Activated CD8-positive, alpha-beta T cell treated with anti-CD3 and anti-CD28 coated beads, Interleukin-2, amount 10 ng/mL, durations not matched to agents 7 days and 5 days (primary cell): ENCODE data around the gene TNFSF8. TPM values are rescaled to one million over a fixed set of nuclear protein-coding genes. Genes with fewer than 3 reads are reported as not detected.

Experiments used
- ATAC-seq: fragments of 150-1000 bp; cut with Tn5 transposase; one replicate; pipeline ENCODE4 v1.10.0; 2021; ENCODE audit warnings: moderate library complexity
- CTCF ChIA-PET: fragments of 350-600 bp; sonication (Branson Sonifier 250); formaldehyde crosslinking; loops from one replicate; lab custom pipeline; 2021; ENCODE audit warnings: antibody characterized with exemption; lab: Charles Lee
- POLR2A ChIA-PET: fragments of 350-600 bp; sonication (Branson Sonifier 250); formaldehyde crosslinking; loops from one replicate; lab custom pipeline; 2021; ENCODE audit warnings: antibody characterized with exemption; lab: Charles Lee
- DNase-seq: peaks from one replicate; pipeline ENCODE4 v3.0.0-alpha.2; 2020
- H3K27ac Mint-ChIP-seq: one replicate; pipeline ENCODE4 v1.8.0; 2021; ENCODE audit warnings: mild to moderate bottlenecking, mixed read lengths
- H3K27me3 Mint-ChIP-seq: one replicate; pipeline ENCODE4 v1.8.0; 2021; ENCODE audit warnings: low read depth, mixed read lengths
- H3K36me3 Mint-ChIP-seq: one replicate; pipeline ENCODE4 v1.8.0; 2021; ENCODE audit warnings: low read depth, mixed read lengths
- H3K4me1 Mint-ChIP-seq: one replicate; pipeline ENCODE4 v1.8.0; 2021; ENCODE audit warnings: low read depth, mixed read lengths
- H3K4me3 Mint-ChIP-seq: one replicate; pipeline ENCODE4 v1.8.0; 2021; ENCODE audit warnings: mild to moderate bottlenecking, mixed read lengths
- H3K9me3 Mint-ChIP-seq: one replicate; pipeline ENCODE4 v1.8.0; 2022; ENCODE audit warnings: mixed read lengths; ENCODE audit not compliant: insufficient read depth
- total RNA-seq, 2 experiments: library from RNA; stranded (reverse); gene quantifications; one replicate each; pipeline ENCODE4 v1.2.3, GENCODE V29; 2021

Gene TNFSF8, protein sequence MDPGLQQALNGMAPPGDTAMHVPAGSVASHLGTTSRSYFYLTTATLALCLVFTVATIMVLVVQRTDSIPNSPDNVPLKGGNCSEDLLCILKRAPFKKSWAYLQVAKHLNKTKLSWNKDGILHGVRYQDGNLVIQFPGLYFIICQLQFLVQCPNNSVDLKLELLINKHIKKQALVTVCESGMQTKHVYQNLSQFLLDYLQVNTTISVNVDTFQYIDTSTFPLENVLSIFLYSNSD
- 10 to 100 TPM; 52.6 to 55.3 TPM for total RNA-seq

DNA sequence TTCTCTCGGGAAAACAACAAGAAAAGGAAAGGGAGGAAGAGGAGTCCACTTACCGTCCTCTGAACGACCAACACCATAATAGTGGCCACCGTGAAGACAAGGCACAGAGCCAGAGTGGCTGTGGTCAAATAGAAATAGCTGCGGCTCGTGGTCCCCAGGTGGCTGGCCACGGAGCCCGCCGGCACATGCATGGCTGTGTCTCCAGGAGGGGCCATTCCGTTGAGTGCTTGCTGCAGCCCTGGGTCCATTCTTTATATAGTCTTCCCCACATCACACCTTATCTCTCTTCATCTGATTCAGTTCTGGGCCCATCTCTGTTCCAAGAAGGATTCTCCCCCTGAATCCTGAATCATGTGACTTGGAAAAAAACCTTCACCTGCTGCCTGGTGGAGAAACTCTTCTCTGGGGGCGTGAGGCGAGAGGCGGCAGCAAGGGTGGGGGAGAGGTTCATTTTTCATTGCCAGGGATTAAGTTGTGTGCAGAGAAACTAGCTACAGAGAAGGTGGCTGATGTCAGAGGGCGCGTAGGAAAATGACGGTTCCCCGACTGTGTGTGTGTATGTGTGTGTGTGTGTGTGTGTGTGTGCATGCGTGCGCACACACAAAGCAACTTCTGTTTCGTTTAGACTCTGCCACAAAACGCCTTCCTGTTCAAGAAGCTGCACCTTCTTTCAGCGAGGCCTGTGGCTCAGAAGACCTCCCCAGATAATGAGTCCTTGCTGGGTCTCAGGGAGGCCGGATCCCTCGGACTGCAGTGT, at the start of gene TNFSF8:
TSS of gene TNFSF8 (minus strand) at position 536 of the 757 bp plus-strand sequence. CDS start at position 248, 288 bp downstream.
- H3K4me3 Mint-ChIP-seq = peak within 1 kb of the TSS; percentile 99
- peaks cover 52% of the 10 kb centered on the region for H3K36me3 Mint-ChIP-seq
- ChIA-PET CTCF (interaction anchor here (0.7 to 5.7 kb wide), 17 partner anchors 9 to 443 kb away, joined by 3 to 114 read pairs (median 4); partner anchors contain the start of gene TEX48), POLR2A (interaction anchor here (0.6 to 4.3 kb wide), 31 partner anchors 9 to 338 kb away, joined by 3 to 90 read pairs (median 4); no protein-coding TSS in a partner anchor)
- H3K27me3 Mint-ChIP-seq = no peaks in the 10 kb centered on the region
- H3K4me1 Mint-ChIP-seq = peaks cover 54% of the 10 kb centered on the region
- DNase-seq (peak; percentile 90), ATAC-seq (peak; percentile 68)
- peak within 1 kb of the TSS; percentile 99 for H3K27ac Mint-ChIP-seq
- no peaks in the 10 kb centered on the region for H3K9me3 Mint-ChIP-seq

DNA sequence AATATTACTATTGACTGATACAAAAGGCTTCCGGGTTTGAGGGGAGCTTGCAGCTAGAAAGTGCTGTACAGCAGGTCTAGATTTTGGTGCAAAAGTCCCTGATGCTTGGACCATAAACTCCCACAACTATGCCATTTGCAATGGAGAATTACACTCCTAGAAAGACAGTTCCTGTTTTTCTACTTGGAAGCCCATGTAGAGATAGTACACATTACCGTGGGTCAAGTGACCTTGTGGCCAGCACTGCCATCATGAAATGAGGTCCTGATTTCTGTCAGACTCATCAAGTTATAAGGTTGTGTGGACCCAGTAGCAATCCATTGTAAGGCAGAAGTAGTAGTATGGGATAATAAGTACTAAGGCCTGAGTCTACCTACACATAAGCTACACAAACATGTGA, 42.8 kb upstream of the TNFSF8 start:
- H3K27me3 Mint-ChIP-seq = no peaks in the 10 kb centered on the region
- H3K4me1 Mint-ChIP-seq = peaks cover 16% of the 10 kb centered on the region
- DNase-seq = no peak
- H3K4me3 Mint-ChIP-seq = no peak overlapping the region
- no peak overlapping the region for H3K27ac Mint-ChIP-seq
- peaks cover 28% of the 10 kb centered on the region for H3K36me3 Mint-ChIP-seq
- H3K9me3 Mint-ChIP-seq = no peaks in the 10 kb centered on the region
- CTCF ChIA-PET = no interaction called here
- ATAC-seq = no peak
- POLR2A ChIA-PET = interaction anchor here (0.9 kb wide), 1 partner anchor 44 kb away, joined by 3 read pairs; no protein-coding TSS in a partner anchor

GRCh38 chr9:114972510-114973136, 42.2 kb upstream of the TNFSF8 start:
- H3K27ac Mint-ChIP-seq = no peak overlapping the region
- H3K36me3 Mint-ChIP-seq = peaks cover 29% of the 10 kb centered on the region
- no peaks in the 10 kb centered on the region for H3K9me3 Mint-ChIP-seq
- ATAC-seq = no peak
- ChIA-PET POLR2A (no interaction called here), CTCF (interaction anchor here (1.2 to 1.9 kb wide), 2 partner anchors 11 to 17 kb away, joined by 3 to 6 read pairs; no protein-coding TSS in a partner anchor)
- DNase-seq = no peak
- no peak overlapping the region for H3K4me3 Mint-ChIP-seq
- no peaks in the 10 kb centered on the region for H3K27me3 Mint-ChIP-seq
- peaks cover 22% of the 10 kb centered on the region for H3K4me1 Mint-ChIP-seq

- no peaks in the 10 kb centered on the region for H3K27me3 Mint-ChIP-seq
- H3K36me3 Mint-ChIP-seq = peaks cover 28% of the 10 kb centered on the region
- no peak overlapping the region for H3K4me3 Mint-ChIP-seq
- CTCF ChIA-PET = interaction anchor here (0.8 to 3.6 kb wide), 4 partner anchors 9 to 46 kb away, joined by 3 to 12 read pairs (median 3); no protein-coding TSS in a partner anchor
- peaks cover 27% of the 10 kb centered on the region for H3K4me1 Mint-ChIP-seq
- POLR2A ChIA-PET = interaction anchor here (1.2 kb wide), 1 partner anchor 20 kb away, joined by 4 read pairs; no protein-coding TSS in a partner anchor
- DNase-seq = no peak
- no peak for ATAC-seq
- no peak overlapping the region for H3K27ac Mint-ChIP-seq
- H3K9me3 Mint-ChIP-seq = peaks cover 6% of the 10 kb centered on the region
These were observed 38.9 kb upstream of the TNFSF8 start for GRCh38 chr9:114969269-114969668.

GRCh38 chr9:114968671-114969070, 38.3 kb upstream of the TNFSF8 start:
- POLR2A ChIA-PET = interaction anchor here (0.5 to 1.2 kb wide), 2 partner anchors 21 to 458 kb away, joined by 3 to 4 read pairs; no protein-coding TSS in a partner anchor
- Mint-ChIP-seq H3K4me3 (no peak overlapping the region), H3K9me3 (peaks cover 6% of the 10 kb centered on the region), H3K36me3 (peaks cover 28% of the 10 kb centered on the region), H3K4me1 (peaks cover 27% of the 10 kb centered on the region), H3K27me3 (no peaks in the 10 kb centered on the region), H3K27ac (no peak overlapping the region)
- ATAC-seq = peak; percentile 51
- CTCF ChIA-PET = interaction anchor here (0.8 to 3.6 kb wide), 3 partner anchors 10 to 46 kb away, joined by 3 to 12 read pairs (median 3); no protein-coding TSS in a partner anchor
- DNase-seq = no peak

- ATAC-seq (no peak), DNase-seq (no peak)
- Mint-ChIP-seq H3K4me3 (no peak overlapping the region), H3K4me1 (peaks cover 30% of the 10 kb centered on the region), H3K36me3 (peaks cover 48% of the 10 kb centered on the region), H3K27ac (no peak overlapping the region), H3K9me3 (peaks cover 28% of the 10 kb centered on the region), H3K27me3 (no peaks in the 10 kb centered on the region)
- ChIA-PET CTCF (no interaction called here), POLR2A (no interaction called here)
These were observed 35.2 kb upstream of the TNFSF8 start for GRCh38 chr9:114965564-114965963.

DNA sequence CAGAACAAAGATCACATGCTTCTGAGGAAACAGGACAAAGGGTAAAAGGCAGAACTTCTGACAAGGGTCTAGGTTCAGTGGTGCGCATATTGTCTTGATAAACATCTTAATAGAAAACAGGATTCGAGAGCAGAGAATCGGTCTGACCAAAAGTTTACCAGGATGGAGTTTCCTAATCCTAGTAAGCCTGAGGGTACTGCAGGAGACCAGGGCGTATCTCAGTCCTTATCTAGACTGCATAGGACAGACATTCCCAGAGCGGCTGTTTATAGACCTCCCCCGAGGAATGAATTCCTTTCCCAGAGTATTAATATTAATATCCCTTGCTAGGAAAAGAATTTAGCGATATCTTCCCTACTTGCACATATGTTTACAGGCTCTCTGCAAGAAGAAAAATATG, 32.4 kb upstream of the TNFSF8 start:
- H3K36me3 Mint-ChIP-seq = peaks cover 64% of the 10 kb centered on the region
- ChIA-PET CTCF (no interaction called here), POLR2A (no interaction called here)
- DNase-seq (no peak), ATAC-seq (no peak)
- H3K27ac Mint-ChIP-seq = no peak overlapping the region
- peaks cover 36% of the 10 kb centered on the region for H3K4me1 Mint-ChIP-seq
- peaks cover 45% of the 10 kb centered on the region for H3K9me3 Mint-ChIP-seq
- no peak overlapping the region for H3K4me3 Mint-ChIP-seq
- no peaks in the 10 kb centered on the region for H3K27me3 Mint-ChIP-seq

DNA sequence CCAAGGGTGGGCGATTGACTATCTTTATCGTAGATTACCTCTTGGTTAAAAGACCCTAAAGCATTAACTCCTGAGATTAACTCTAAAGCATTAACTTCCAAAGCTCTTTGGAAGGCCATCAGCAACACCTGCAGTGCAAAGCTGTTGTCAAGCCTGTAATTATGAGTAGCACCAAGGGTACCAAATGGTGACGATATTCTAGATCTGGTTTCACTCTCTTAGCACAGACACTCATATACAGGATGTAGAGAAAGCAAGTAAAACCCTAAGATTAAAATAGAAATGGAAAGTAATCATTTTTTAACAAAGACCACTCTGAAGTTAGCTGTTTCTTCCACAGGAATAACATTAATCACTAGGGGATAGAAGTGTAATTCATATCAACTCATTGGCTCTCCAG, 29.9 kb upstream of the TNFSF8 start:
- Mint-ChIP-seq H3K27ac (no peak overlapping the region), H3K9me3 (peaks cover 40% of the 10 kb centered on the region), H3K4me1 (peaks cover 50% of the 10 kb centered on the region), H3K4me3 (no peak overlapping the region), H3K27me3 (no peaks in the 10 kb centered on the region), H3K36me3 (peaks cover 74% of the 10 kb centered on the region)
- DNase-seq (no peak), ATAC-seq (no peak)
- POLR2A ChIA-PET = interaction anchor here (0.9 to 1.7 kb wide), 2 partner anchors 29 to 40 kb away, joined by 3 to 10 read pairs; partner anchors contain the start of gene TNFSF8
- CTCF ChIA-PET = interaction anchor here (0.9 to 1.9 kb wide), 6 partner anchors 11 to 280 kb away, joined by 3 to 8 read pairs (median 4); no protein-coding TSS in a partner anchor

DNA sequence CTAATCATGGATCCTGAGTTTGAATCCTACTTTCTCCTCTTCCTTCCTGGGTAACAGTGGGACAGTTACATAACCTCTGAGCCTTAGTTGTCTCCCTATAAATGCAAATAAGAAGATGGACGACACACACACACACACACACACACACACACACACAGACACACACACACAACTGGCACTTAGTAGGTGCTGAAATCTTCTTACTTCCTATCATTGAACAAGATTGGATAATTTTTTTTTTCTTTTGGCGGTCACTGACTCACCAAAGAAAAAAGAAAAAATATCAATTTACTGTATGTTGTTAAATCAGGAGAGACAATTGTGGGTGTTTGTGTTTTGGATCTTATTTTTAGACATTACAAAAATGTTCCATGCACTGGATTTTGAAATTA, 28.4 kb upstream of the TNFSF8 start:
- Mint-ChIP-seq H3K27ac (peak overlapping the region; percentile 97), H3K36me3 (peaks cover 68% of the 10 kb centered on the region), H3K4me3 (no peak overlapping the region), H3K9me3 (peaks cover 40% of the 10 kb centered on the region), H3K4me1 (peaks cover 53% of the 10 kb centered on the region), H3K27me3 (no peaks in the 10 kb centered on the region)
- ATAC-seq = no peak
- CTCF ChIA-PET = interaction anchor here (0.9 to 1.9 kb wide), 4 partner anchors 10 to 30 kb away, joined by 3 to 7 read pairs (median 4); partner anchors contain the start of gene TNFSF8
- DNase-seq = no peak
- POLR2A ChIA-PET = interaction anchor here (0.6 to 1.4 kb wide), 2 partner anchors 29 to 30 kb away, joined by 3 to 5 read pairs; partner anchors contain the start of gene TNFSF8

DNA sequence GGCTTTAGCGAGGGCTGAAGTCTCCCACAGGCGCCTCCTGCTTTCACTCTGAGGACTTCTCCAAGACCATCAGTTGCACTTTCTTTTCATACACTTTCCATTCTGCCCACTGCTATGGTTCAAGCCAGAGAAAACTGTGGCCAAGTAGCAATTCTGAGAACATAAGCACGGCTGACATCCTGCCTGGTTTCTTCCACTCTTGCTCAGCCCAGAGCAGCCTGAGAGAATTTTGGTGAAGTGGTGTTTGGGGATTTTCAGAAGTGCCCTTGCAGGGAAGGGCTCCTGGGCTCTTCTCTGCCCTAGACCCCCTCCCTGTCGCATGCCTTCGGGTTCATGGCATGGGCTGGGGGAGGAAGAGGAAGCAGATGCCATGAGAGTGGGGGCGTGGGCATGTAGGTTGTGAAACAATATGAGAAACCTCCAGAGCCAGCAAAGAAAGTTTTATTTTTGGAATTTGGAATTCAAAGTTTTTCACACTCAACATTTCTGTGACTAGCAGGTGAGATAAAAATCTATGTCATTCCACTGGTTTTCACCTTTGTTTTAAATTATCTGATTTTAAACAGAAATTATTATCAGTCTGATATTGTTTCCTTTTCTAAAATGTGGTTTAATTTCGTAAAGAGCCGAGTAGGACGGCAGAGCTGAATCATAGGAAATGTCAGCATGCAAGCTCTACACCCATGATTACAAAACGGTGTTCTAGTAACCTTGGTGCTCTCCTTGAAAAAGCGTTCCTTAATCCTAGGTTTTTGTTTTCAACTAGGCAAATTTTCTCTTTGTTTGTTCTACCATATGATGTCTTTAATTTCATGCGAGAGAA, 27.8 kb upstream of the TNFSF8 start:
- ChIA-PET POLR2A (interaction anchor here (0.6 to 1.4 kb wide), 2 partner anchors 28 to 30 kb away, joined by 3 to 5 read pairs; partner anchors contain the start of gene TNFSF8), CTCF (interaction anchor here (0.9 to 1.8 kb wide), 3 partner anchors 9 to 30 kb away, joined by 3 to 7 read pairs (median 3); partner anchors contain the start of gene TNFSF8)
- Mint-ChIP-seq H3K4me1 (peaks cover 53% of the 10 kb centered on the region), H3K9me3 (peaks cover 39% of the 10 kb centered on the region), H3K36me3 (peaks cover 68% of the 10 kb centered on the region), H3K27ac (peak overlapping the region; percentile 97), H3K4me3 (peak overlapping the region; percentile 74), H3K27me3 (no peaks in the 10 kb centered on the region)
- DNase-seq = peak; percentile 66
- ATAC-seq = peak; percentile 90
